K562 treated with DMSO at 1 percent for 4 hours (cell line): ENCODE data around the gene L1CAM. TPM values are rescaled to one million over a fixed set of nuclear protein-coding genes. Genes with fewer than 3 reads are reported as not detected.

ENCODE experiments used
- total RNA-seq: library from RNA; unstranded; fragments of 300-600 nt; gene quantifications from 2 replicates; pipeline ENCODE4 v1.2.3, GENCODE V29; 2022; ENCODE audit not compliant: insufficient read depth

L1CAM gene
- 1.4 TPM in 1 of 2 replicates, not detected in the other for total RNA-seq

GRCh38 chrX:153885968-153886903 is at the start of gene L1CAM:
TSS of gene L1CAM (minus strand) at chrX:153886173. CDS start at chrX:153875836, 10,337 bp downstream.

GRCh38 chrX:153934762-153935325 is 48.9 kb upstream of the L1CAM start, which contains the start of gene NAA10:
TSS of gene NAA10 (minus strand) at chrX:153935037. CDS start at chrX:153934904, 133 bp downstream.

GRCh38 chrX:153925739-153926551 is 40.0 kb upstream of the L1CAM start, which contains the start of gene ARHGAP4:
TSS of gene ARHGAP4 (minus strand) at chrX:153926264. CDS start at chrX:153926202, 62 bp downstream.

GRCh38 chrX:153903991-153904957 is 18.3 kb upstream of the L1CAM start, which contains the start of gene AVPR2:
TSS of gene AVPR2 (plus strand) at chrX:153904673. CDS start at chrX:153905146, 473 bp downstream.

GRCh38 chrX:153829799-153830639 is 56.0 kb downstream of the L1CAM start, which contains the start of gene PDZD4:
TSS of gene PDZD4 (minus strand) at chrX:153830544. CDS start at chrX:153830298, 246 bp downstream.

Other genes with a start within 250 kb of the L1CAM start
- 2.4 and 4.0 TPM in 2 replicates for gene DUSP9, start 239.0 kb downstream of the L1CAM start, total RNA-seq
- gene PNCK, start 212.4 kb downstream of the L1CAM start, total RNA-seq, result 1.6 and 2.5 TPM in 2 replicates
- gene SLC6A8, start 198.2 kb downstream of the L1CAM start, total RNA-seq, result 27.8 and 36.7 TPM in 2 replicates
- gene BCAP31, start 161.8 kb downstream of the L1CAM start, total RNA-seq, result 199 and 219 TPM in 2 replicates
- 21.7 and 26.7 TPM in 2 replicates for gene ABCD1, start 161.3 kb downstream of the L1CAM start, total RNA-seq
- gene PLXNB3, start 121.9 kb downstream of the L1CAM start, total RNA-seq, result 0.46 and 1.1 TPM in 2 replicates
- gene SRPK3, start 105.1 kb downstream of the L1CAM start, total RNA-seq, result not detected in 2 replicates
- gene IDH3G, start 91.8 kb downstream of the L1CAM start, total RNA-seq, result 78.4 and 81.7 TPM in 2 replicates
- gene SSR4, start 91.5 kb downstream of the L1CAM start, total RNA-seq, result 768 and 792 TPM in 2 replicates
- not detected in 2 replicates for gene PDZD4, start 55.6 kb downstream of the L1CAM start, total RNA-seq
- gene AVPR2, start 18.5 kb upstream of the L1CAM start, total RNA-seq, result 1.2 TPM in 1 of 2 replicates, not detected in the other
- 149 and 176 TPM in 2 replicates for gene ARHGAP4, start 40.1 kb upstream of the L1CAM start, total RNA-seq
- gene NAA10, start 48.9 kb upstream of the L1CAM start, total RNA-seq, result 124 and 134 TPM in 2 replicates
- 46.8 and 64.1 TPM in 2 replicates for gene RENBP, start 58.5 kb upstream of the L1CAM start, total RNA-seq
- 42.3 and 61.1 TPM in 2 replicates for gene HCFC1, start 85.6 kb upstream of the L1CAM start, total RNA-seq
- 9.9 and 12.7 TPM in 2 replicates for gene TMEM187, start 86.6 kb upstream of the L1CAM start, total RNA-seq
- 197 and 199 TPM in 2 replicates for gene IRAK1, start 133.7 kb upstream of the L1CAM start, total RNA-seq
- 30.0 and 30.4 TPM in 2 replicates for gene MECP2, start 211.5 kb upstream of the L1CAM start, total RNA-seq